Loucy (cell line): ENCODE results near the gene GTF2F1.

Source experiments
- H2AFZ ChIP-seq: fragments of 200-600 bp; sonication (generic); 2 replicates; pipeline ENCODE4 v1.6.0; 2016; ENCODE audit warnings: antibody characterized with exemption, mild to moderate bottlenecking, low read length, moderate library complexity
- H3F3A ChIP-seq: fragments of 200-600 bp; 2 replicates; pipeline ENCODE4 v1.6.0; 2016; ENCODE audit warnings: antibody characterized with exemption, low read depth, mild to moderate bottlenecking
- H3K27me3 ChIP-seq: fragments of 200-600 bp; sonication (generic); 2 replicates; pipeline ENCODE4 v1.6.1; 2014; ENCODE audit warnings: low read length, mild to moderate bottlenecking; ENCODE audit not compliant: insufficient read depth, poor library complexity, severe bottlenecking
- H3K36me3 ChIP-seq: fragments of 200-600 bp; sonication (generic); 2 replicates; pipeline ENCODE4 v1.6.1; 2016; ENCODE audit warnings: low read length; ENCODE audit not compliant: insufficient read depth
- H3K4me1 ChIP-seq: fragments of 200-600 bp; sonication (generic); 2 replicates; pipeline ENCODE4 v1.5.1; 2014; ENCODE audit warnings: low read length, mild to moderate bottlenecking; ENCODE audit not compliant: insufficient read depth, poor library complexity, severe bottlenecking
- H3K4me2 ChIP-seq: fragments of 200-600 bp; sonication (generic); 2 replicates; pipeline ENCODE4 v1.6.0; 2014; ENCODE audit warnings: antibody characterized with exemption, low read length, low read depth, mild to moderate bottlenecking; ENCODE audit not compliant: poor library complexity, severe bottlenecking
- H3K4me3 ChIP-seq: fragments of 200-600 bp; sonication (generic); 2 replicates; pipeline ENCODE4 v1.5.1; 2014; ENCODE audit warnings: low read length, mild to moderate bottlenecking, mixed read lengths; ENCODE audit not compliant: poor library complexity, severe bottlenecking
- H3K79me2 ChIP-seq: fragments of 200-600 bp; sonication (generic); 2 replicates; pipeline ENCODE4 v1.6.1; 2014; ENCODE audit warnings: low read length; ENCODE audit not compliant: insufficient read depth
- H3K9ac ChIP-seq: fragments of 200-600 bp; sonication (generic); 2 replicates; pipeline ENCODE4 v1.6.0; 2014; ENCODE audit warnings: mild to moderate bottlenecking, low read depth, low read length, moderate library complexity; ENCODE audit not compliant: poor library complexity, severe bottlenecking
- H3K9me2 ChIP-seq: fragments of 200-600 bp; sonication (generic); replicated peaks from 2 replicates; pipeline ENCODE4 v1.6.1; 2016; ENCODE audit warnings: low read depth, low read length, mixed read lengths
- H3K9me3 ChIP-seq: fragments of 200-600 bp; sonication (generic); 2 replicates; pipeline ENCODE4 v1.6.1; 2014; ENCODE audit warnings: mild to moderate bottlenecking, antibody characterized with exemption, low read length, low read depth; ENCODE audit not compliant: insufficient read depth
- H4K20me1 ChIP-seq: fragments of 200-600 bp; sonication (generic); 2 replicates; pipeline ENCODE4 v1.6.0; 2014; ENCODE audit warnings: antibody characterized with exemption, low read length, mild to moderate bottlenecking; ENCODE audit not compliant: insufficient read depth, poor library complexity, severe bottlenecking
- EZH2phosphoT487 ChIP-seq: fragments of 200-600 bp; IDR thresholded peaks from 2 replicates; pipeline ENCODE4 v1.6.1; 2018; ENCODE audit warnings: antibody characterized with exemption, mild to moderate bottlenecking, moderate library complexity, borderline replicate concordance
- TF ChIP-seq, protein P1 (sequence below): fragments of 200-600 bp; sonication (generic); conservative IDR thresholded peaks from 2 replicates; pipeline ENCODE4 v1.5.1; 2014; ENCODE audit warnings: mild to moderate bottlenecking, antibody characterized with exemption, low read length

Gene GTF2F1

DNA sequence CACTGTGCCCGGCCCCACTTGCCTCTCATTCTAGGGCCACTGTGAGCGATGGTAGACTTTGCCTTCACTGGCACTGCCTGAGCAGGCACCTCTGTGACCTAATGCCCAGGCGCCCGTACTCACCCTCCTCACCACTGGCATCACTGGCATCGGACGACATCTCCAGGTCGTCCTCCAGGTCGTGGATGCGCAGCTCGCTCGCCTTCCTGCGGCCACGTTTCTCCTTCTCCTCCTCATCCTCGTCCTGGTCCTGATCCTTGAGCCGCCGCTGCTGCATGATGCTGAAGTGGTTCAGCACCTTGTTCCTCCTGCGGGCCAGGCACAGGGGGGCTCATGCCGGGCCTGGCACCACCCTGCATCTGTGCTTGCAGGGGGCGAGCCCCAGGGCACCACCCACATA lies 9.8 kb downstream of the GTF2F1 start:
- Histone ChIP-seq H3K9me2 (no peaks in the 10 kb centered on the region), H3K9ac (no peak overlapping the region), H2AFZ (no peak overlapping the region), H3K9me3 (no peaks in the 10 kb centered on the region), H3K4me1 (no peaks in the 10 kb centered on the region), H3K4me2 (no peak overlapping the region), H3K27me3 (no peaks in the 10 kb centered on the region), H3K4me3 (no peak overlapping the region), H4K20me1 (no peaks in the 10 kb centered on the region), H3K36me3 (peaks cover 53% of the 10 kb centered on the region; the same call in 1 of the 2 replicates), H3K79me2 (peaks cover 1% of the 10 kb centered on the region; the same call in 1 of the 2 replicates), H3F3A (no peaks in the 10 kb centered on the region)
- TF ChIP-seq, protein P1, sequence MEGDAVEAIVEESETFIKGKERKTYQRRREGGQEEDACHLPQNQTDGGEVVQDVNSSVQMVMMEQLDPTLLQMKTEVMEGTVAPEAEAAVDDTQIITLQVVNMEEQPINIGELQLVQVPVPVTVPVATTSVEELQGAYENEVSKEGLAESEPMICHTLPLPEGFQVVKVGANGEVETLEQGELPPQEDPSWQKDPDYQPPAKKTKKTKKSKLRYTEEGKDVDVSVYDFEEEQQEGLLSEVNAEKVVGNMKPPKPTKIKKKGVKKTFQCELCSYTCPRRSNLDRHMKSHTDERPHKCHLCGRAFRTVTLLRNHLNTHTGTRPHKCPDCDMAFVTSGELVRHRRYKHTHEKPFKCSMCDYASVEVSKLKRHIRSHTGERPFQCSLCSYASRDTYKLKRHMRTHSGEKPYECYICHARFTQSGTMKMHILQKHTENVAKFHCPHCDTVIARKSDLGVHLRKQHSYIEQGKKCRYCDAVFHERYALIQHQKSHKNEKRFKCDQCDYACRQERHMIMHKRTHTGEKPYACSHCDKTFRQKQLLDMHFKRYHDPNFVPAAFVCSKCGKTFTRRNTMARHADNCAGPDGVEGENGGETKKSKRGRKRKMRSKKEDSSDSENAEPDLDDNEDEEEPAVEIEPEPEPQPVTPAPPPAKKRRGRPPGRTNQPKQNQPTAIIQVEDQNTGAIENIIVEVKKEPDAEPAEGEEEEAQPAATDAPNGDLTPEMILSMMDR: no peak
- TF ChIP-seq EZH2phosphoT487: no peak

DNA sequence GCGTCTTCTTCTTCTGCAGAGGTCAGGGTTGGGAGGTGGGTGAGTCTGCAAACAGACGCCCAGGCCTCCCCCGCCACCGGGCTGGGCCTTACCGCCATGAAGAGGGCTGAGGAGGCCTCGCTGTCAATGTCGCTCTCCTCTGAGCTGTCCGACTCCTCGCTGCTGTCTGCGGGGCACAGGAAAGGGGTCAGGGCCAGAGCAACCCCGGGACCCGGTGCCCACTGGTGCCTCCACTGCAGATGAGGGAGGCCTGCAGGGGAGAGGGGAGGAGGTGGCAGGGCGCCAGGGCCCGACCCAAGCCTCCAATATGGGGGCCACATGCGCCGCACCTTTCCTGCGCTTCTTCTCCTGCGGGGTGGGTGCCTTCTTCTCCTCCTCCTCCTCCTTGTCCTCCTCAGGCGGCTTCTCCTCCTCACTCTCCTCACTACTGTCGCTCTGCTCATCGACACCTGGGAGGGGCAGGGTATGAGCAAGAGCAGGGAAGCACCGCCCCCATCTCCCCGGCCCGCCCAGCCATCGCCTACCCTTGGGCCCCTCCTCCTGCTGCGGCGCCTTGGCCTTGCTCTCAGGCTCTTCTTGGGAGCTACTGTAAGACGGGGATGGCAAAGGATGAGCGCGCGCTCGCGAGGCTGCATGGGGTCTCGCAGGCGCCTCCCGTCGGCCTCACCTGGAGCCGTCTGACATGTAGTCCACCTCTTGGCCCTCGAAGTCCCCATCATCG lies 11.8 kb downstream of the GTF2F1 start:
- Histone ChIP-seq H3K9me3 (no peaks in the 10 kb centered on the region), H3K79me2 (no peaks in the 10 kb centered on the region), H2AFZ (no peak overlapping the region), H3K36me3 (peaks cover 39% of the 10 kb centered on the region; the same call in 1 of the 2 replicates), H4K20me1 (no peaks in the 10 kb centered on the region), H3K9me2 (no peaks in the 10 kb centered on the region), H3K27me3 (no peaks in the 10 kb centered on the region), H3K9ac (no peak overlapping the region), H3F3A (no peaks in the 10 kb centered on the region), H3K4me3 (no peak overlapping the region), H3K4me1 (no peaks in the 10 kb centered on the region), H3K4me2 (no peak overlapping the region)
- TF ChIP-seq, protein P1: no peak
- TF ChIP-seq EZH2phosphoT487: no peak

DNA sequence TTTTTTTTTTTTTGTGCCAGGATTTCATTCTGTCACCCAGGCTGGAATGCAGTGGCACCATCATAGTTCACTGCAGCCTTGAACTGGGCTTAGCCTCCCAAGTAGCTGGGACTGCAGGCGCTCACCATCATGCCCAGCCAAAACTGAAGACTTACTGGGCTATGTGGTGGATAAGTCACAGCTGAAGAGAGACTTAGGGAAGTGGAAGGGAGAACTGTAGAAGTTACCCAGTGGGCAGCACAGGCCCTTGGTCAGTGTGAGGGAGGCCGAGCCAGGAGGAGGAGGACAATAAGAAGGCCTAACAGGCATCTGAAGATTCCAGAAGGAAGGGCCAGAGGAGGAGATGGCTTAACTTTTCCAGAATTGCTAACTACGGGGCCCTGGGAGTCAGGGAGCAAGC lies 13.2 kb downstream of the GTF2F1 start:
- H3K9ac ChIP-seq: no peak overlapping the region
- H3K4me2 ChIP-seq: no peak overlapping the region
- no peaks in the 10 kb centered on the region for H3K27me3 ChIP-seq
- peaks cover under 1% of the 10 kb centered on the region for H4K20me1 ChIP-seq
- TF ChIP-seq, protein P1: no peak
- TF ChIP-seq EZH2phosphoT487: no peak
- no peak overlapping the region for H3K4me3 ChIP-seq
- peaks cover 39% of the 10 kb centered on the region; the same call in 1 of the 2 replicates for H3K36me3 ChIP-seq
- H3K79me2 ChIP-seq: no peaks in the 10 kb centered on the region
- H3K4me1 ChIP-seq: no peaks in the 10 kb centered on the region
- no peaks in the 10 kb centered on the region for H3K9me3 ChIP-seq
- no peak overlapping the region for H2AFZ ChIP-seq
- H3K9me2 ChIP-seq: no peaks in the 10 kb centered on the region
- H3F3A ChIP-seq: no peaks in the 10 kb centered on the region
